Ovary (tissue), 9 donors: Measurements from ENCODE around the gene PSMD14. TPM values are rescaled to one million over a fixed set of nuclear protein-coding genes. Genes with fewer than 3 reads are reported as not detected.

Experiments
- DNase-seq, 5 donors: peaks; one replicate each; pipeline ENCODE4 v3.0.0-alpha.2; 2019 to 2020
- H3K27ac ChIP-seq, 2 donors: fragments of 200-600 bp; one replicate each; pipeline versions ENCODE4 v1.5.1 to v1.8.0; 2019 to 2022
- H3K27me3 ChIP-seq: fragments of 200-600 bp; one replicate; pipeline ENCODE4 v1.8.0; 2022
- H3K36me3 ChIP-seq: fragments of 200-600 bp; sonication (generic); one replicate; pipeline ENCODE4 v1.5.1; 2019
- H3K4me1 ChIP-seq: one replicate; pipeline ENCODE4 v1.8.1; 2013; ENCODE audit warnings: mild to moderate bottlenecking, moderate library complexity; ENCODE audit not compliant: insufficient read depth
- H3K4me3 ChIP-seq: fragments of 200-600 bp; sonication (generic); one replicate; pipeline ENCODE4 v1.5.1; 2017
- H3K9me3 ChIP-seq, 2 donors: fragments of 200-600 bp in 1 of 2; sonication (generic) in 1 of 2; one replicate each; pipeline versions ENCODE4 v1.5.1 to v1.8.1; 2013 to 2019; ENCODE audit warnings: mild to moderate bottlenecking in 1 of 2, moderate library complexity in 1 of 2
- EP300 ChIP-seq: sonication (generic); formaldehyde crosslinking; IDR thresholded peaks from one replicate; pipeline ENCODE4 v1.6.1; 2017; ENCODE audit warnings: antibody characterized with exemption
- POLR2A ChIP-seq: fragments of 450-650 bp; IDR thresholded peaks from one replicate; pipeline ENCODE4 v1.6.1; 2017; ENCODE audit warnings: antibody characterized with exemption, mild to moderate bottlenecking, moderate library complexity
- whole genome bisulfite sequencing, 3 donors: extraction: QIAGEN DNeasy Blood & Tissue Kit in 1 of 3; methylation state at CpG; one replicate each; pipeline versions ENCODE4 v1.1.5 to v1.1.7; 2013 to 2017; 5-methylcytosine and 5-hydroxymethylcytosine counted together
- intact Hi-C, 4 donors: fragments of 100-400 bp; cut with DNase I; formaldehyde crosslinking; loops; one replicate each; pipeline versions ENCODE4 v1.11.0 to v1.15.1; 2022 to 2023
- polyA plus RNA-seq, 2 donors: library from polyadenylated mRNA; stranded (reverse); fragments of 200-250 nt in 1 of 2; fragments of 350-450 nt in 1 of 2; fragmentation: Illumina TruSeq in 1 of 2; extraction: RNeasy Lipid Tissue Mini Kit (QIAGEN cat#74804) in 1 of 2; gene quantifications; one replicate each; pipeline ENCODE4 v1.2.3, GENCODE V29; 2013 to 2014
- total RNA-seq, 7 donors: library from RNA; depleted of rRNA in 2 of 7; stranded (reverse); fragments of >200 nt in 2 of 7; fragmentation: NEBNext Ultra II Directional in 3 of 7; extraction: Animal tissue kit (Norgen Biotek cat#: 25700) in 3 of 7; gene quantifications; one replicate each; pipeline versions ENCODE4 v1.1.0 to v1.2.4, GENCODE V29; 2016 to 2023
- TF ChIP-seq, protein P1 (sequence below), 3 donors: fragments of 450-650 bp in 2 of 3; fragments of 200-600 bp in 1 of 3; IDR thresholded peaks; one replicate each; pipeline versions ENCODE4 v1.5.1 to v1.8.0; 2016 to 2022; ENCODE audit warnings: antibody characterized with exemption in 3 of 3, mild to moderate bottlenecking in 1 of 3
- donor health status: DM: no; HTN: no; CAD: no; lungs with moderate emphysema.
- donor health status: DM: no; HTN: no; CAD: no.
- donor health status: Bipolar disorder and iron deficiency.
- donor health status: DM: yes; HTN: yes; CAD: no.
- donor health status: DM: no; HTN: no; CAD: no.
- donor health status: DM: yes; HTN: yes; CAD: no.

PSMD14 gene
- total and polyA plus RNA-seq, 9 donors = 9.4 to 34.3 (median 19.4) TPM

DNA sequence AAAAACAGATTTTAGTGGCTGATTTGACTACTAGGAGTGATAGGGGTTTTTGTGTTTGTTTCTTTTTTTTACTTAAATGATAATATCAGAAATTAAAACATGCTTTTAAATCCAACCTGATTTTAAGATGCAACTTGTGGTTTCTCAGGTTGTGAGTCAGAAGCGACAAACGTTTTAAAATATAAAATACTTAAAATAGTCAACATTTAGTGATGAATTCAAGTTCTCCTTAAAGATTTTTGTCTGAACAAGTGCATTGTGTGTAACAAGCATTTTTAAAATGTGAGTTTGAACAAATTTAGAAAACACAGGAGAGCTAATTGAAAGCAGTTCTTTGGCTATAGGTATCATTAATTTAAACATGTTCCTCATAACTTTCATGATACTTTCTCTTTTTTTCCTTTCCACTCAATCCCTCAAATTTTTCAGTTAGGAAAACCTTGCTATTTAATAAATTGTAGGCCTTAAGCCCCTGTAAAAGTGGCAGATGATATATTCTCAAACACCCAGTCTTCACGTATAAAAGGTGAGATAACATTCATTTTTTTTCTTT lies 111.5 kb downstream of the PSMD14 start:
- peaks cover 12% of the 10 kb centered on the region for H3K4me1 ChIP-seq
- TF ChIP-seq POLR2A = no peak
- TF ChIP-seq EP300 = no peak
- TF ChIP-seq, protein P1, sequence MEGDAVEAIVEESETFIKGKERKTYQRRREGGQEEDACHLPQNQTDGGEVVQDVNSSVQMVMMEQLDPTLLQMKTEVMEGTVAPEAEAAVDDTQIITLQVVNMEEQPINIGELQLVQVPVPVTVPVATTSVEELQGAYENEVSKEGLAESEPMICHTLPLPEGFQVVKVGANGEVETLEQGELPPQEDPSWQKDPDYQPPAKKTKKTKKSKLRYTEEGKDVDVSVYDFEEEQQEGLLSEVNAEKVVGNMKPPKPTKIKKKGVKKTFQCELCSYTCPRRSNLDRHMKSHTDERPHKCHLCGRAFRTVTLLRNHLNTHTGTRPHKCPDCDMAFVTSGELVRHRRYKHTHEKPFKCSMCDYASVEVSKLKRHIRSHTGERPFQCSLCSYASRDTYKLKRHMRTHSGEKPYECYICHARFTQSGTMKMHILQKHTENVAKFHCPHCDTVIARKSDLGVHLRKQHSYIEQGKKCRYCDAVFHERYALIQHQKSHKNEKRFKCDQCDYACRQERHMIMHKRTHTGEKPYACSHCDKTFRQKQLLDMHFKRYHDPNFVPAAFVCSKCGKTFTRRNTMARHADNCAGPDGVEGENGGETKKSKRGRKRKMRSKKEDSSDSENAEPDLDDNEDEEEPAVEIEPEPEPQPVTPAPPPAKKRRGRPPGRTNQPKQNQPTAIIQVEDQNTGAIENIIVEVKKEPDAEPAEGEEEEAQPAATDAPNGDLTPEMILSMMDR (IDR thresholded peaks at IDR 0.05) = no peak
- WGBS, 3 donors = 72 to 91% (median 89%) methylated on average over 3 of the region's 3 CpGs

DNA sequence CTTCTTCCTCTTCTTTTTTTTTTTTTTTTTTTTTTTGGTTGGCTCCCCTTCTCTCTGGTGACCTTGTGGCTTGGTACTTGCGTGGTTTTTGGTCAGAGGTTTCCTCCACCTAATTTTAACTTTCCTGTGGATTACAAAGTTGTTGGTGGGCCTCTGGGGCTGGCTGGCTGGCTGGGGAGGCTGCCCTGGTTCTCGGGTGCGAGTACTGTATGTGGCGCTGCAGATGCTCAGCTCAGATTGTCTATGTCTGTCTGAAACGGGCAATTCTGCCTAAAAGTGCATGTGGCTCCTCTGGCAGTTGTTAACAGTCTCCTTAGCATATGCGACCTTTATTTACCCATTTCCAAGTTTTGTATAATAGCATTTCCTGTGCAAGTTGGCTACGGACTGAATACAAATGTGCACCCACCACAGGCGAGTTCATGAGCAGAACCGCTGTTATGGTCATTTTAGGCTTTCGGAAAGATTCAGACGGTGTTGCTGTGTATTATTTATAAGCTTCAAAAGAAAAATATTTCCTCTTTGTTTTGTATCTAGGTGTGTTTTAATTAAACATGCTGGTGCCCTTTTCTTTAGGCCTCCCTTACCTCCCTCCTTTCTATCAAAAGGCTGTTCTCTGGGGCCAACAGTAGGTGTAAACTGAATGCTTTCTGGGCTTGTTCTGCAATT lies 112.3 kb downstream of the PSMD14 start:
- no peak for DNase-seq
- H3K4me3 ChIP-seq = no peak overlapping the region
- no peaks in the 10 kb centered on the region for H3K36me3 ChIP-seq
- peaks cover 0 to 7% of the 10 kb centered on the region in 2 donors for H3K9me3 ChIP-seq
- H3K4me1 ChIP-seq = peaks cover 12% of the 10 kb centered on the region
- WGBS, 3 donors = 58 to 80% (median 76%) methylated on average over 11 of the region's 11 CpGs
- TF ChIP-seq, protein P1 (IDR thresholded peaks at IDR 0.05) = no peak
- TF ChIP-seq EP300 = no peak
- TF ChIP-seq POLR2A = no peak
- no peak overlapping the region for H3K27ac ChIP-seq
- intact Hi-C loops = no loop called here
- peaks cover 2% of the 10 kb centered on the region for H3K27me3 ChIP-seq

More for the DNA sequence above, 111.5 kb downstream of the PSMD14 start:
- Histone ChIP-seq H3K9me3 (peaks cover 0 to 3% of the 10 kb centered on the region in 2 donors), H3K4me3 (no peak overlapping the region), H3K27me3 (peaks cover 2% of the 10 kb centered on the region), H3K27ac (no peak overlapping the region), H3K36me3 (no peaks in the 10 kb centered on the region)
- DNase-seq = no peak
- intact Hi-C loops = no loop called here

DNA sequence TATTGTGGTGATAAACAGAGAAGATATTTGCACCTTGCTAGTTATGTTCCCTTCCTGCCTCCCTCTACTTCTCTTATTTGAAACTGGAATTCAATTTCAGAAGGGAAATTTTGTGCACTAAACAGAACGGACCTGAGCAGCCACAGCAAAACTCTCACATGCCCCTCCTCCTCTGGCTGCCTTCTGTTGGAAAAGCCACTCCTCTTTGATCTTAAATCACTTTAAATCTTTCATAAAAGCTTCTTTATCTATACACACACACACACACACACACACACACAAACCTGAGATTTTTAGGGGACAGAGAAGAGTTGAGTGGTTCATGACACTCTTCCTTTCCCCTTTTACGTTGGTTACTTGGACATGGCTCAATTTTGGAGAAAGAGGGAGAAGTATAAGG lies 113.5 kb downstream of the PSMD14 start:
- peaks cover 10% of the 10 kb centered on the region for H3K4me1 ChIP-seq
- peaks cover 7% of the 10 kb centered on the region for H3K27me3 ChIP-seq

DNA sequence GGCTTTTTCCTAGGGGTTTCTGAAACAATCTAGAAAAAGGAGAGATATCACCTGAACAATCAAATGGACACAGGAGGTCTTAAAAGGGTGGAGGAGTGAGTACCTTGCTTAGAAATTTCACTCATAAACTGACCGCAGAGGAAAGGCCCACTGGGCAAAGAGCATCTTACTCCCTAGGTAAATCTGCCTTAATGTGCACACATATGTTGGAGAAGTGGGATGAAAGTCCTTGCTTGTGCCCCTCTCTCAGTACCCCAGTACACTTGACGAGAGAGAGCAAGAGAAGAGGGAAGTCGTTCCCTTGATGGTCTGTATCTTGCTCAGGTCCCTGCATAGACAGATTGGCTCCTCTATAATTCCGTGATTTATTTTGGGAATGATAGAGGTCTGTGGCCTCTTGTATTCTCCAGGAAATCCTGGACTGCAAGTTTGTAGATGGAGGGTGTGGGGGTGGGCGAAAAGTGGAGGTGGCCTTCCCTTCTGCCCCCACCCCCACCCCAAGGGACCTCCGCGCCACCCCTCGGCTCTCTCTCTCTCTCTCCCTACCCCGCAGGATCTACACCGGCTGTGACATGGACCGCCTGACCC lies 114.7 kb downstream of the PSMD14 start:
- Histone ChIP-seq H3K36me3 (no peaks in the 10 kb centered on the region), H3K27me3 (peaks cover 7% of the 10 kb centered on the region), H3K4me1 (peaks cover 10% of the 10 kb centered on the region), H3K27ac (no peak overlapping the region), H3K4me3 (no peak overlapping the region), H3K9me3 (peaks cover 0 to 11% of the 10 kb centered on the region in 2 donors)
- TF ChIP-seq, protein P1 (IDR thresholded peaks at IDR 0.05) = no peak
- TF ChIP-seq EP300 (no peak), POLR2A (no peak)
- intact Hi-C loops = no loop called here
- WGBS, 3 donors = 32 to 60% (median 44%) methylated on average over 11 of the region's 11 CpGs
- no peak for DNase-seq

More for the DNA sequence above, 113.5 kb downstream of the PSMD14 start:
- peaks cover 0 to 11% of the 10 kb centered on the region in 2 donors for H3K9me3 ChIP-seq
- intact Hi-C loops = no loop called here
- DNase-seq = no peak
- TF ChIP-seq POLR2A = no peak
- TF ChIP-seq, protein P1 (IDR thresholded peaks at IDR 0.05) = no peak
- TF ChIP-seq EP300 = no peak
- no peak overlapping the region for H3K27ac ChIP-seq
- H3K36me3 ChIP-seq = no peaks in the 10 kb centered on the region
- 52 to 67% (median 55%) methylated on average over 2 of the region's 2 CpGs for WGBS, 3 donors
- H3K4me3 ChIP-seq = no peak overlapping the region
